NCI-H345 treated with DMSO at 0.1 percent for 48 hours (cell line): ENCODE data around the gene MFRP.
"Not testable (repeated sequence)": the region's sequence is repeated elsewhere in the genome, so short reads cannot be mapped to it uniquely, and the experiment has no call there.

ENCODE experiments used
- DNase-seq: peaks from one replicate; lab custom pipeline; 2025; ENCODE audit not compliant: unreplicated experiment; lab: John Stamatoyannopoulos, UW

Gene MFRP

GRCh38 chr11:119346605-119347004 is at the start of gene MFRP:
Gene MFRP, minus strand, starts transcription at chr11:119346705. Its CDS starts 192 bp downstream, at chr11:119346513.
- no peak for DNase-seq

GRCh38 chr11:119391275-119391674 is 44.8 kb upstream of the MFRP start:
- DNase-seq: no peak

- no peak for DNase-seq
Observed at GRCh38 chr11:119389611-119390254, 43.2 kb upstream of the MFRP start.

GRCh38 chr11:119388103-119388502 is 41.6 kb upstream of the MFRP start:
- no peak for DNase-seq

GRCh38 chr11:119384332-119384731 is 37.8 kb upstream of the MFRP start:
- DNase-seq: no peak

GRCh38 chr11:119382513-119382912 is 36.0 kb upstream of the MFRP start:
- not testable (repeated sequence) for DNase-seq

- peak; percentile 14 for DNase-seq
Observed at GRCh38 chr11:119382101-119382500, 35.6 kb upstream of the MFRP start.

GRCh38 chr11:119381181-119381988 is 34.9 kb upstream of the MFRP start, which contains the start of gene USP2:
Gene USP2, minus strand, starts transcription at chr11:119381690. Its CDS starts 8,210 bp downstream, at chr11:119373480.
- DNase-seq: peak; percentile 86

DNA sequence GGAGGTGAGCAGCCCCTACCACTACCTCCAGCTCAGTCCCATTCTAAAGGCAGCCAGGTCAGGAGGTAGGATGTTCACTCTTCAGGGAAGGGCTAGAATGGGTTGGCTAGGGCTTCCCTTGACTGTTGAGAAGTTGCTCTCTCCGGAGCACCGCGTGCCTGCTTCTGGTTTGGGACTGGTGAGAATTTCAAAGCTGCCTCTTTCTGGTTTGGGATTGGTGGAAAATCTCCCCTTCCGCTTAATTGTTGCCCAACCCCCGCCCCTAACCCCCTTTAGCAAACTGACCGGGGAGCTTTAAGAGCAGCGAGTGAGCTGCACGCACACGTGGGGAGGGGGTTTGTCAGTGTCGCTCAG is 34.3 kb upstream of the MFRP start:
- DNase-seq: no peak

- no peak for DNase-seq
Observed at GRCh38 chr11:119380160-119380826, 33.8 kb upstream of the MFRP start.

DNA sequence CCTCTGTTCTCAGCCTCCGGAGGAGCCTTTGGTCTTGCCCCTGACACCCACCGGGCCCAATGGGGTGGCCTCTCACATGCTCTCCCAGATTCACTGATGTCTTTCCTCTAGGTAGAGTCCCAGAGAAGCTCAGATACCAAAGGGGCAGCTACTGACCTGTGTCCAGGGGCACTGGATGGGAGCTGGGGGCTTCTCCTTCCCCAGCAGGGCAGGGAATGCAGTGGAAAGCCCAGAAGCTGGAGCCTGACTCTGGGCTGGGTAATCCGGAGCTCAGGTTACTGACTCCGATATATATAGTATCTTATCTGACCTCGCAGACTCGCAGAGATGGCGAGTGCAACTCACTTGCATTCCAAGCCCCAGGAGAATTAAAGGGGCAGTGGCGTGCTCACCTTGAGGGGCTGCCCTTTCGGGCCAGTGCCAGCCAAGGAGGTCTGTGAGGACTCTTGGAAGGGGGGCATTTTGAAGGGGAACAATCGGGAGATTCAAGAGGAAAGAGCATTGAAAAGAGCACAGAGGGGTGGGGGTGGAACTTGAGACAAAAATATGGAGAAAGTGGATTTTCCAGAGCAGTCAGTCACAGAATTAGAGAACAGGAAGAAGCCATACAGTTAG is 32.5 kb upstream of the MFRP start:
- DNase-seq: no peak

DNA sequence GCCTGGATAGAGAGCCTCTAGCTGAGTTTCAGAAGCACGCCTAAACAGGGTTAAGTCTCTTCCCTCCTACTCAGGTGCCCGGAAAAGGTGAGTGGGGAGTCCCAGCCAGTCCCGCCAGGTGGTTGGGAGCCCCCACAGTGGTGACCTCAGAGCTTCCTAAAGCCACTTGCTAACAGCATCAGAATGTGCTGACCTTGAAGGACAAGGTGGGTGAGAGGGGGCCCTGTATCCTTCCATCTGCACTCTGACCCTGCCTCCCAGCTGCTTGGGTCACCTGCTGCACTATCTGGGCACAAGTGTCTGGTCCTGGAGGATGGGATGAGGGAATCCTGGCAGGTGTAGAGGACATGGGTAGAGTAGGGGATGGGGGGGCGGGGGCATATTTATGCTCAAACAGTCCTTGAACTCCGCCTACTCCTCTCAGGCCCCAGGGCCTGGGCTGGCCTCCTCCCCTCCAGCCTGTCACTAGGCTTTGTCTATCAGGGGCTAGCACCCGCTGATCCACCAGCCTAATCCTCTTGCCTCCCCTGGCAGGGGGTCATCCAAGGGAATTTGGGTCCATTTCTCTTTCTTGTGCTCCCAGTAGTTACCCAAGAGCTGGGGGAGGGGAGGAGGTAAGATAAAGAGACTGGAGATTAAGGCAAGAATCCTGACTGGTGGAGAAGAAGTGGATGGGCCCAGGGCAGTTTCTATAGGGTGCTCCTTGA is 31.6 kb upstream of the MFRP start:
- no peak for DNase-seq

DNA sequence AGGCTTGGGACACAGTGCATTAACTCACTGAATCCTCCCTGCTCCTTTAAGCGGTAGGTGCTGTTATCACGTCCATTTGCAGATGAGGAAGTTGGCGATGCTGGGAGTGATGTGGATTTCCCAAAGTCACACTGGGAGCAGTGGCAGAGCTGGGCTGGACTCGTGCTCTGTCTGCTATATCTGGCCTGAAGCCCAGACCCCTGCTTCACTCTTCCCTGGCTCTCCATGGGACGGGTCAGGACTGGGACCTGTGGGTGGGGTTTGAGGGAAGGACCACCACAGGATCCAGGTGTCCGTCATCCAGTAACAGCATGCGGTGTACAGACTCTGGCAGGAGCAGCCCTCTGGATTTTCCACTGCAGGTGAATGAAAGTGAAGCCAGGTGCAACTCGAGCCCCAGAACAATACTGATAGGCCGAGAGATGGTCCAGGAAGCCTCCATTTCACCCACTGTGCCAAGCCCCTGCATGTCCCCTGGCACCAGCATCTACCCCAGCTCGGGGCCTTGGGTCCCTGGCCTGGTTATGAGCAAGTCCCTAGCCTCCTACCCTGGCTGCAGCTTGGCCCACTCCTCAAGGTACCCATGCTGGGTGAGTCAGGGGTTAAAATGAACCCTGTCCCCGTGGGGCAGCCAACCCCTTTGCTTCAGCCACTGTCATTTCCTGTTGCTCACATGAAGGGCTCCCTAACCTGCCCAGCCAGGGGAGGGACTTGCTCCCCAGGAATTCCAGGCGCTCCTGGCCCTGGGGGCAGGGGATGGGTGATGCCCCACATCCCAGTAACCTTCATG is 30.8 kb upstream of the MFRP start:
- DNase-seq: no peak

DNA sequence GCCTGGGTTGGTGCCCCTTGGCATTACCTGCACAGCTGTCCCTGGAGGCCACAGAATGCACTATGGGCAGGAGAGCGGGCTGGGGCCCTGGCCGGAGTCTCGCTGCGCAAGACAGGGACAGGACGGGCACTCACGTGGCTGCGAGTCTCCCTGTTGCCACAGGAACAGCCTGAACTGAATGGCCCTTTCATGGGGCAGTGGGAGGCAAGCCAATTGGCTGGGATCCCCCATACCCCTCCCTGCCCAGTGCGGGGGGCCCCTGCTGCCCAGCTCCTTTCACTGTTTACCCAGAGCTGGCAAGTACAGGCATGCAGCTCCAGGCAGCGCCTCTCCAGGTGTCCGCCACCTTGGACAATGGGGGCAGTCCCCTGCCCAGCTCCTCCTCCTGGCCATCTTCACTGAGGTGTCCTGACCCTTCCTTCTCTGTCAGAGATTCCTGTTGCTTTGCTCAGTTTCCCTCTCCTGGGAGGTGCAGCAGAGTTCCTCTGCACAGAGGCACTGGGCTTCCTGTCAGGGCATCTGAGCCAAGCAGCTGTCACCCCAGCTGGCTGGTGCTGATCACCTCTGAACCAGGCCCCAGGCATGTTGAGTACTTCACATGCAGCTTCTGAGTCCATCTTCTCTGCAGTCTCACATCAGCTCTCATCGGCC is 29.8 kb upstream of the MFRP start:
- DNase-seq: peak; percentile 16

DNA sequence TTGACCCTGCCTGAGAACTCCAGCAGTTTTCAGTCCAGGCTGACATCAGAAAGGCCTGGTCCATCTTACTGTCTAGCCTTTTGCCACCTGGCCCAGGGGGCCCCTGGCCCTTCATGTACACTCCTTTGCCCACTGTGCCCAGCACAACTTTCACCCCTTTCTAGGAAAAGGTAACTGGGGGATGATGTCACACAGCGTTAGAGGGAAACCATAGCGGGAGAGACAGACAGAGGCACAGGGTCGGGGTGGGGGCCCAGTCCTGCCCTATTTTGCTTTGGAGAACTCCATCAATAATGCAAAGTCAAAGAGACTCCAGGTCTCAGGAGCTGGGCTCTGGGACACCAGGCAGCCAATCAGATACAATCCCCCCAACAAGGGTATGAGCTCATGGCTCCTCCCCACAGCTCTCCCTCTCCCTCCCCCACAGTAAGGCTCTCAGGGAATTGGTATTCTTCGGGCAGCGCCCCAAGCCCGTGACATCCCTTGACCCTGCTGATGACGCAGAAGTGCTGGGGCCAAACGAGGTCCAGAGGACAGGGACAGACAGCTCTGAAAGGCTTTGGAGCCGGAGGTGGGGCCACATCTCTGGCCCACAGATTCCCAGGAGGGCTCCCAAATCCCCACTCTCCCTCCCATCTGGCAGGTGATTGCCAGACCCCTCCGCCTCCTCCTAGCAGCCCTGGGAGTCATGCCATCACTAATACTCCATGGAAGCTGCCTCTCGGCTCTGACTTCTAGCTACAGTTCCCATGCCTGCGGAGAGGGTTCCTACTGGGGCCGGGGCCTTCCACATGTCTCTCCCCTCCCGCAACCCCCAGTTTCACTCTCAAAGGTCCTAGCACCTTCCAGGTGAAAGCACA is 29.1 kb upstream of the MFRP start:
- DNase-seq: no peak

DNA sequence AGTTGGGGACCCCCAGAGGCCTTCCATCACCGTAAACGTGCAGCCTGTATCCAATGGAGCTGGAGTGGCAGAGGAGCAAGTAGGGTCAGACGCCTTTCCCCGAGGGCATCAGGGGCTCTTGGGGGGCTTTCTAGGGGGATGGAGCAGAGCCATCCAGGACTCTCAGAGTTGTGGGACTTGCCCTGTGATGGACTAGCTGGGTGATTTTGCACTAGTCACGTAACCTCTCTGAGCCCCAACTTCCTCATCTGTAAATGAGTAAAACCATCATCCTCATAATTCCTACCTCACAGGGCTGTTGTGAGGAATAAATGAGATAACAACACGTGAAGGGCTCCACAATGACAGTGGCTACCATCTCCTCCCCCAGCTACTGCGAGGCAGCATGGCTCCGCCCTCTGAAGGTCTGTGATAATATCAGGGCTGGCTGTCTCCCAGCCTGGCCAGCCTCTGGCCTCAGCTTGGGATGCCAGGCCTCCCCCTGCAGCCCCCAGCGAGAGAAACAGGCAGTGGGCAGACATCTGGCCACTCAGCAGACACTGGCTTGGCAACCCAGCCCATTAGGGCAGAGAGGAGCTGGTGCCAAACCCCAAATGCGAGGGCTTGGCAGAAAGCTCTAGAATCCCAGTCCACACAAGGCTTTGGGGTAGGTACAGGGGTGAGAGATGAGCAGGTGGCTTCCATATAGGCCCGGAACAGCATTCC is 28.3 kb upstream of the MFRP start:
- DNase-seq: no peak

GRCh38 chr11:119373921-119374631 is 27.6 kb upstream of the MFRP start:
- DNase-seq: peak; percentile 29
